T-helper 2 cell treated with Interferon-gamma antibody and Interleukin-4, amounts not matched to agents 5 μg/mL and 100 μg/mL, for 36 hours (primary cell): ENCODE data around the gene RFNG.
"Not testable (repeated sequence)": the region's sequence is repeated elsewhere in the genome, so short reads cannot be mapped to it uniquely, and the experiment has no call there.

Experiments
- DNase-seq: peaks from one replicate; pipeline ENCODE4 v3.0.0; 2021; ENCODE audit warnings: low spot score
- H3K27ac Mint-ChIP-seq: one replicate; pipeline ENCODE4 v1.8.0; 2021; ENCODE audit warnings: mild to moderate bottlenecking, mixed read lengths
- H3K27me3 Mint-ChIP-seq: one replicate; pipeline ENCODE4 v1.8.0; 2021; ENCODE audit warnings: low read depth, mixed read lengths
- H3K36me3 Mint-ChIP-seq: one replicate; pipeline ENCODE4 v1.8.0; 2021; ENCODE audit warnings: low read depth, mixed read lengths
- H3K4me1 Mint-ChIP-seq: one replicate; pipeline ENCODE4 v1.8.0; 2021; ENCODE audit warnings: low read depth, mixed read lengths
- H3K4me3 Mint-ChIP-seq: one replicate; pipeline ENCODE4 v1.8.0; 2022; ENCODE audit warnings: mild to moderate bottlenecking, moderate library complexity, mixed read lengths
- H3K9me3 Mint-ChIP-seq: one replicate; pipeline ENCODE4 v1.8.0; 2021; ENCODE audit warnings: mixed read lengths

Gene RFNG

DNA sequence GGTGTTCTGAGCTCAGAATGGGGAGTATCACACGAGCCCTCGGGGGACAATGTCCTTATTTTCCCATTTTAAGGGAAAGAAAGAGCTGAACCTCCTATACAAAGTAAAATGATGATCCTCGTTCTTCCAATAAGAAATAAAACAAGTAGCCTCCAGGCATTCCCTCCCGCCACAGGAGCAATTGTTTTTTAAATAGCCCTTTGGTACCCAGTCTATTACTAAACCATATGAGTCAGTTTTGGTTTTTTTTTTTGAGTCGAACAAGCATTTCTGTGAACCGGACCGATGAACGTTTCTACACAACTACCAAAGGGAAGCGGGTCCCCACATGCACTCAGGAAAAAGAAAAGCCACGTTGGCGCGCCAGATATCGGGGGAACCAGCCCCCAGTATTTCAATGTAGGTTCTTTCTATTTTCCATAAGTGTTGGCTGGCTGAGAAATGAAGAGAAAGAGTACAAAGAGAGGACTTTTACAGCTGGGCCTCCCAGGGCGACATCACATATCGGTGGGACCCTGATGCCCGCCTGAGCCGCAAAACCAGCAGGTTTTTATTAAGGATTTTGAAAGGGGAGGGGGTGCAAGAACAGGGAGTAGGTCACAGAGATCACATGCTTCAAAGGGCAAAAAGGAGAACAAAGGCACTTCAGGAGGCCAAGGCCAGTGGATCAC is 10.3 kb downstream of the RFNG start:
- Mint-ChIP-seq H3K27ac (no peak overlapping the region), H3K9me3 (no peaks in the 10 kb centered on the region), H3K36me3 (no peaks in the 10 kb centered on the region)

DNA sequence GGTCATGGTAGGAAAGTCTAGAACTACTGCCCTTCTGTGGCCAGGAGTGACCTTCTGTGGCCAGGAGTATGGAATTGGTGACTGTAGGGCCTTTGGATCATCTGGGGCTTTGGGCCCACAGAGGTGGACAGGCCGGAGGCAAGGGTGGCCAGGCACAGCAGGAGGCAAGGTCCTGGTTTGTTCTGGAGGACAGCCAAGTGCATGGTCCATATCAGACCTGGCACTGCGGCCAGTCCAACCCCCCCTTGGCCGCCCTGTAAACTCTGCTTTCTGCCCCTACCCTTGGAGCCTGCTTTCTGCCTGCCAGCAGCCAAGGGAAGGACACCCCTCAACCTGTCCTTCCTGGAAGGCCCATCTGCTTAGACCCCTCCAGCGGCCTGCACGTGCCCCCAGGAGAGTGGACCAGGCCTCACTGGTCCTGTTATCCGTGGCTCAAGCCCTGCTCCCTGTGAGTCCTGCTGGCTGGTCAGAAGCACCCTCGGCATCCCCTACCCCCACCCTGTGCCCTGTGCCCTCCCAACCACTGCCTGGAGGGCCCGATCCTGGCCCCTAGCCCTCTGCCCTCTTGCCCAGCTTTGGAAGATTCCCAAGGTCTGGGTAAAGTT is 11.8 kb downstream of the RFNG start:
- H3K27me3 Mint-ChIP-seq = no peaks in the 10 kb centered on the region
- H3K4me3 Mint-ChIP-seq = no peak overlapping the region
- H3K36me3 Mint-ChIP-seq = peaks cover 6% of the 10 kb centered on the region
- H3K4me1 Mint-ChIP-seq = peaks cover 19% of the 10 kb centered on the region
- no peak for DNase-seq
- no peak overlapping the region for H3K27ac Mint-ChIP-seq
- H3K9me3 Mint-ChIP-seq = no peaks in the 10 kb centered on the region

More for the DNA sequence above, 10.3 kb downstream of the RFNG start:
- no peaks in the 10 kb centered on the region for H3K27me3 Mint-ChIP-seq
- H3K4me1 Mint-ChIP-seq = peaks cover 12% of the 10 kb centered on the region
- DNase-seq = no peak
- H3K4me3 Mint-ChIP-seq = no peak overlapping the region

DNA sequence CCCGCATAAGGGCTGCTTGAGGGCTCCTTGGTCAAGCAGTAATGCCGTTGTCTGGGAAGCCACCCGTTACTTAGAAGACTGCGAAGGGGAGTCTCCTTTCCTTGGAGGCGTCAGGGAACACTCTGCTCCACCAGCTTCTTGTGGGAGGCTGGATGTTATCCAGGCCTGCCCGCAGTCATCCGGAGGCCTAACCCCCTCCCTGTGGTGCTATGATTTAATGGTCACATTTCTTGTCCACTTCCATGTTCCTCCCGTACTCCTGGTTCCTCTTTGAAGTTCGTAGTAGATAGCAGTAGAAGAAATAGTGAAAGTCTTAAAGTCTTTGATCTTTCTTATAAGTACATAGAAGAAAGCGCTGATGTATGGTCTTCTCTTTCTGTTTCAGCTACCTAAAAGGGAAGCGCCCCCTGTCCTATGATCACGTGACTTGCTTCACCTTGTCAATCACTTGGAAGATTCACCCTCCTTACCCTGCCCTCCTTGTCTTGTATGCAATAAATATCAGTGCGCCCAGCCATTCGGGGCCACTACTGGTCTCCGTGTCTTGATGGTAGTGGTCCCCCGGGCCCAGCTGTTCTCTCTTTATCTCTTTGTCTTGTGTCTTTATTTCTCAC is 12.7 kb downstream of the RFNG start:
- DNase-seq, H3K27me3 Mint-ChIP-seq, H3K4me3 Mint-ChIP-seq, H3K9me3 Mint-ChIP-seq, H3K36me3 Mint-ChIP-seq: not testable (repeated sequence)
- Mint-ChIP-seq H3K4me1 (peaks cover 19% of the 10 kb centered on the region), H3K27ac (peak overlapping the region; percentile 8)

DNA sequence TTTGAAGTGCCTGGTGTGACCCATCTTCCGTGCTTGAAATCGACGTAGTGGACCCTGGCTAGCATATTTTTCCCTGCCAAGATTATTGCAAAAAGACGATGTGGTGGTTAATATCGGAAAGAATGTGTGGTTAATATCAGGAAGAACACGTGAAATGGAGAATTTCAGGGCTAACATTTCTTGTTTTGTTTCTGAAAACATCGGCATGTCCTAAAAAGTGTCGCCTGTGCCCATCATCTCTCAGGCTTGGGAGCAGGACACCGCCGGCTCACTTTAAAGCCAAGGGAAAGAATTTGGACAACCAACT is 13.8 kb downstream of the RFNG start:
- H3K27me3 Mint-ChIP-seq = no peaks in the 10 kb centered on the region
- H3K4me1 Mint-ChIP-seq = peaks cover 19% of the 10 kb centered on the region
- peaks cover 8% of the 10 kb centered on the region for H3K36me3 Mint-ChIP-seq
- H3K27ac Mint-ChIP-seq = peak overlapping the region; percentile 97
- no peak for DNase-seq
- H3K9me3 Mint-ChIP-seq = no peaks in the 10 kb centered on the region
- peak overlapping the region; percentile 83 for H3K4me3 Mint-ChIP-seq

DNA sequence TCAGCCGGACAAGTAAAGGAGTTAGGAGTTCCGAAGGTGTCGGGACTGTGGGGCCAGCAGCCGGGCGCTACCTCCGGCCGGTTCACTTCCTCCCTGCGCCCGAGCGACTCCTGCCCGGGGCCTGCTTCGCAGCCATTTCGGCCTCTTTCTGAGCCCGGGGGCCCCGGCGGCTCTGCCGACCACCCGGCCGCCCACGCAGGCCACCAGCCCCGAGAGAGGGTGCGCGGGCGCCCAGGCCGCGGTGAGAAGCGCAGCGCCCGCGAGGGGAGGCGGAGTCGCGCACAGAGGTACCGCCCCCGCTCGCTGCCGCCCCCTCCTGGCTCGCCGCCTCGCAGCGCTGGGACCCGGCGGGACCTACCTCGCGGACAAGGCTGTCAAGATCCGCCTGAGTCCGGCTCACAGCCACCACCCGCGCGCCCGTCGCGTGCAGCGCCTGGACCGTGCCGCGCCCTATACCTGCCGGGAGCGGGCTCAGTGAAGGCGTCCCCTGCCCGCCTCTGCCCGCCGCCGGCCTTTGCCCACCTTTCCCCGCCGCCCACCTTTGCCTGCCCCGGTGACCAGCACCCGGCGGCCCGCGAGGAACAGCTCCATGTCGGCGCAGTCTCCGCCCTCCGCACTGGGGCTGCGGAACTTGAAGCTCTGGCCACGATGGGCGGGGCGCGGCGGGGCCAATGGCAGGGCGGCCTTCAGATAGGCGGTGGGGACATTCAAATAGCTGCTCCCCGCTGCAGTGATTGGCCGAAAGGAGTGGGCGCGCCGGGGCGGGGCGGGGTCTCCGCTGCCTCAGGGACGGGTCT is 14.3 kb downstream of the RFNG start, which contains the start of gene DCXR:
Gene DCXR (minus strand): TSS at position 606 of the 797 bp plus-strand sequence. CDS start 15 bp downstream, at position 591.
- H3K4me1 Mint-ChIP-seq = peaks cover 19% of the 10 kb centered on the region
- DNase-seq = peak; percentile 98
- no peaks in the 10 kb centered on the region for H3K9me3 Mint-ChIP-seq
- peak within 1 kb of the TSS; percentile 97 for H3K27ac Mint-ChIP-seq
- H3K27me3 Mint-ChIP-seq = no peaks in the 10 kb centered on the region
- peaks cover 9% of the 10 kb centered on the region for H3K36me3 Mint-ChIP-seq
- peak within 1 kb of the TSS; percentile 83 for H3K4me3 Mint-ChIP-seq

DNA sequence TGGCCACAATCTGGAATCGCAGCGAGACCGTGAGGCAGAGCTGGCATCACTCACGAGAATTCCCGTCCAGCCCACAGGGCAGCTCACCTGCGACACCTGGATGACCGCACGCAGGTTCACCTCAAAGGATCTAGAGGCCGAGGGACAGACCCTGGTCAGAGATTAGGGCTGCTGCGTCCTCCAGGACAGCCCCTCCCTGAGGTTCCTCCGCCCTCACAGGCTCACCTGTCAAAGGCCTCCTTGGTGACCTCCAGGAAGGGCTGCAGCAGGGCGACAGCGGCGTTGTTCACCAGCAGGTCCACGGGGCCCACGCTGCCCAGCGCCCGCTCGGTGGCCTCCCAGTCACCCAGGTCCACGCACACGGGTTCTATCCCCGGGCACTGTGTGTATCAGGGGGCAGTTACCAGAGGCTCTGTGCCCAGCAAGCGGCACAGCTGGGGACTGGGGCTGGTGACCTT is 14.9 kb downstream of the RFNG start:
- Mint-ChIP-seq H3K4me1 (peaks cover 19% of the 10 kb centered on the region), H3K4me3 (peak overlapping the region; percentile 74), H3K27ac (no peak overlapping the region), H3K27me3 (no peaks in the 10 kb centered on the region), H3K9me3 (no peaks in the 10 kb centered on the region), H3K36me3 (peaks cover 9% of the 10 kb centered on the region)
- DNase-seq = no peak

GRCh38 chr17:82035956-82036633 is 15.5 kb downstream of the RFNG start:
- Mint-ChIP-seq H3K4me3 (peak overlapping the region; percentile 74), H3K36me3 (peaks cover 9% of the 10 kb centered on the region), H3K27ac (no peak overlapping the region), H3K4me1 (peaks cover 19% of the 10 kb centered on the region), H3K9me3 (no peaks in the 10 kb centered on the region), H3K27me3 (no peaks in the 10 kb centered on the region)
- no peak for DNase-seq

DNA sequence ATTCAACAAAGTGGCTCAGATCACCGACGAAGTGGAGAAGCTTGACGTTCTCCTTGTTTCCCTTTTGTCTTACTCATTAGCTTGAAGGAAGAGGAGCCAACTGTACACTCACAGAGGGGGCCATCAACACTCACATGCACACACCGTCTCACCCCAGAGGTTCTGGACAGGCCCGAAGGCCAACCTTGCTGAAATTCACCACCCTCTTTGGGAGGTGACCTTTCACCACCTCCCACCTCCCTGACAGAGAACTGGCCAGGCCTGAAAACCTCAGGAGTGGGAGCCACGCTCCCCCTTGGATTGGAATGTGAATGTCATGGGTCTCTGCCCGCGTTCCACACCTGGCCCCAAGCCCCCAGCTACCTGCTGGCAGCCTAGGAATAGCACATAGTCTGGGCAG is 16.1 kb downstream of the RFNG start:
- Mint-ChIP-seq H3K4me1 (peaks cover 19% of the 10 kb centered on the region), H3K27me3 (no peaks in the 10 kb centered on the region), H3K36me3 (peaks cover 9% of the 10 kb centered on the region), H3K27ac (no peak overlapping the region), H3K9me3 (no peaks in the 10 kb centered on the region), H3K4me3 (peak overlapping the region; percentile 74)
- DNase-seq = no peak

DNA sequence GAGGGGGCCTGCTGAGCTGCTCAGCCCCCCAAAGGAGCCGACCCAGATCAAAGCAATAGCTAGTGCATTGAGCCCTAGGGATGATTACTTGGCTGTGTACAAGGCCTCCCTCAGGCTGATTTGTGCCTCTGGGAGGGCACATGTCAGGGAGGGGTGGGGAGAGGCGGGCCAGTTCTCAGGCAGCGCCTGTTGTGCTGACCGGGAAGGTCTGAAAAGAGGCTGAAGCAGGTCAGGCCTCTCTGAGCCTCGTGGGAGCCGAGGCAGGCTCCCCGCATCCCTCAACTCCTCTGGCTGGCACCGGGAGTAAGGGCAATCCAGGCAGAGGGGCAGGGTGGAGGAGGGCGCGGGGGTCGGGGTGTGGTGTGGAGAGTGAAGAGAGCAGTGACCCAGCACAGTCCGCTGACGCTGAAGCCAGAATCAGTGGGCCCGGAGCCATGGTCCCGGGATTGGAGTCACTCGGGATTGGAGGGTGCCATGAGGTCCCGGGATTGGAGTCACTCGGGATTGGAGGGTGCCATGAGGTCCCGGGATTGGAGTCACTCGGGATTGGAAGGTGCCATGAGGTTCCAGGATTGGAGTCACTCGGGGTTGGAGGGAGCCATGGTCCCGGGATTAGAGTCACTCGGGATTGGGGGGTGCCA is 17.1 kb downstream of the RFNG start:
- Mint-ChIP-seq H3K4me1 (peaks cover 19% of the 10 kb centered on the region), H3K27ac (no peak overlapping the region), H3K9me3 (no peaks in the 10 kb centered on the region), H3K36me3 (peaks cover 11% of the 10 kb centered on the region), H3K4me3 (no peak overlapping the region), H3K27me3 (no peaks in the 10 kb centered on the region)
- DNase-seq = no peak

- Mint-ChIP-seq H3K4me1 (peaks cover 11% of the 10 kb centered on the region), H3K27me3 (no peaks in the 10 kb centered on the region), H3K36me3 (peaks cover 12% of the 10 kb centered on the region), H3K27ac (no peak overlapping the region), H3K4me3 (no peak overlapping the region), H3K9me3 (no peaks in the 10 kb centered on the region)
- DNase-seq = no peak
Measured at GRCh38 chr17:82033359-82034085, 18.1 kb downstream of the RFNG start.

- H3K27ac Mint-ChIP-seq = no peak overlapping the region
- H3K9me3 Mint-ChIP-seq = no peaks in the 10 kb centered on the region
- H3K36me3 Mint-ChIP-seq = peaks cover 15% of the 10 kb centered on the region
- no peaks in the 10 kb centered on the region for H3K27me3 Mint-ChIP-seq
- H3K4me3 Mint-ChIP-seq = peak overlapping the region; percentile 70
- DNase-seq = peak; percentile 46
- H3K4me1 Mint-ChIP-seq = peaks cover 11% of the 10 kb centered on the region
Measured at GRCh38 chr17:82031885-82032627, 19.6 kb downstream of the RFNG start.

DNA sequence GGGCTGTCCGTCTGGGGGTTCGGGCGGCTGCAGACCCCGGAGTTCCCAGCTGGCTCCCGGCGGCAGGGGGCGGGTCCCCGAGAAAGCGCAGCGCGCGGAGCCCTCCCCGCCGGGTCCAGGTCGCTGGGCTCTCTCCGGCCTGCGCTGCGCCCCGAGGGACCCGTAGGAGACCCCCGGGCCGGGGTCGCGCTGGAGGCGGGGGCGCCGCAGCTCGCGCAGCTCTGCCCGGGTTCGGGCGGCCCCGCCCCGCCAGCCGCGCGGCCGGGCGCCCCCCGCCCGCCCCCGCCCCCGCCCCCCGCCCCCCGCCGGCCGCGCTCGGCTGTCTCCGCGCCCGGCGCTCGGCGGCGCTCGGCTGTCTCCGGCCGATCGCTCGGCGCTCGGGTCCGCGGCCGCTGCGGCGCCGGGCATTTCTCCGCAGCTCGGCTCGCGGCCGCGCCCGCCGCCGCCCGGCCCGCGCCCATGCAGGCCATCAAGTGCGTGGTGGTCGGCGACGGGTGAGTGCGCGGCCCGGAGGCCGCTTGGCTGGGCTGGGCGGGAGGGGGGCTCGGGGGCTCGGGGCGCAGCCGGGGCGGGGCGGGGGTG is 20.2 kb downstream of the RFNG start, which contains the start of gene RAC3:
Gene RAC3 (plus strand): TSS at position 376 of the 582 bp plus-strand sequence. CDS start 84 bp downstream, at position 460.
- Mint-ChIP-seq H3K9me3 (no peaks in the 10 kb centered on the region), H3K36me3 (peaks cover 15% of the 10 kb centered on the region)
- no peak for DNase-seq

More for the DNA sequence above, 20.2 kb downstream of the RFNG start, which contains the start of gene RAC3:
- Mint-ChIP-seq H3K27ac (peak within 1 kb of the TSS; percentile 79), H3K4me1 (peaks cover 13% of the 10 kb centered on the region), H3K4me3 (peak within 1 kb of the TSS; percentile 87), H3K27me3 (no peaks in the 10 kb centered on the region)
